ENCODE measurements around the gene SCARB2.

The SCARB2 gene

GRCh38 chr4:76199664-76200211, 13.9 kb downstream of the SCARB2 start:
- no peak for DNase-seq (ENCODE audit: low read depth in 1 of 2, low spot score in 1 of 2)

- no peak for DNase-seq (ENCODE audit: low read depth in 1 of 2, low spot score in 1 of 2)
Measured at GRCh38 chr4:76198411-76199237, 15.0 kb downstream of the SCARB2 start.

GRCh38 chr4:76197971-76198410, 15.6 kb downstream of the SCARB2 start:
- no peak for DNase-seq (ENCODE audit: low read depth in 1 of 2, low spot score in 1 of 2)

- no peak for DNase-seq (ENCODE audit: low read depth in 1 of 2, low spot score in 1 of 2)
Measured at GRCh38 chr4:76197031-76197743, 16.4 kb downstream of the SCARB2 start.

- DNase-seq (ENCODE audit: low read depth in 1 of 2, low spot score in 1 of 2) = no peak
Measured at GRCh38 chr4:76196376-76196775, 17.2 kb downstream of the SCARB2 start.

GRCh38 chr4:76195326-76195725, 18.3 kb downstream of the SCARB2 start:
- DNase-seq (ENCODE audit: low read depth in 1 of 2, low spot score in 1 of 2) = no peak

- DNase-seq (ENCODE audit: low read depth in 1 of 2, low spot score in 1 of 2) = no peak
Measured at GRCh38 chr4:76194325-76194724, 19.3 kb downstream of the SCARB2 start.

- no peak for DNase-seq (ENCODE audit: low read depth in 1 of 2, low spot score in 1 of 2)
Measured at GRCh38 chr4:76192236-76192635, 21.4 kb downstream of the SCARB2 start.

GRCh38 chr4:76188557-76188956, 25.1 kb downstream of the SCARB2 start:
- no peak for DNase-seq (ENCODE audit: low read depth in 1 of 2, low spot score in 1 of 2)

- no peak for DNase-seq (ENCODE audit: low read depth in 1 of 2, low spot score in 1 of 2)
Measured at GRCh38 chr4:76188149-76188548, 25.5 kb downstream of the SCARB2 start.

- no peak for DNase-seq (ENCODE audit: low read depth in 1 of 2, low spot score in 1 of 2)
Measured at GRCh38 chr4:76187152-76187551, 26.5 kb downstream of the SCARB2 start.

- no peak for DNase-seq (ENCODE audit: low read depth in 1 of 2, low spot score in 1 of 2)
Measured at GRCh38 chr4:76182463-76182862, 31.2 kb downstream of the SCARB2 start.

GRCh38 chr4:76179398-76180318, 34.0 kb downstream of the SCARB2 start:
- peak; percentile 68 to 71 for DNase-seq (ENCODE audit: low read depth in 1 of 2, low spot score in 1 of 2)

- no peak for DNase-seq (ENCODE audit: low read depth in 1 of 2, low spot score in 1 of 2)
Measured at GRCh38 chr4:76178296-76178695, 35.3 kb downstream of the SCARB2 start.

GRCh38 chr4:76177709-76178108, 35.9 kb downstream of the SCARB2 start:
- no peak for DNase-seq (ENCODE audit: low read depth in 1 of 2, low spot score in 1 of 2)

- DNase-seq (ENCODE audit: low read depth in 1 of 2, low spot score in 1 of 2) = no peak
Measured at GRCh38 chr4:76175336-76175735, 38.3 kb downstream of the SCARB2 start.

- no peak for DNase-seq (ENCODE audit: low read depth in 1 of 2, low spot score in 1 of 2)
Measured at GRCh38 chr4:76174216-76174615, 39.4 kb downstream of the SCARB2 start.

- DNase-seq (ENCODE audit: low read depth in 1 of 2, low spot score in 1 of 2) = no peak
Measured at GRCh38 chr4:76168688-76169087, 44.9 kb downstream of the SCARB2 start.

- no peak for DNase-seq (ENCODE audit: low read depth in 1 of 2, low spot score in 1 of 2)
Measured at GRCh38 chr4:76166480-76166879, 47.1 kb downstream of the SCARB2 start.

- no peak for DNase-seq (ENCODE audit: low read depth in 1 of 2, low spot score in 1 of 2)
Measured at GRCh38 chr4:76160355-76160754, 53.3 kb downstream of the SCARB2 start.

GRCh38 chr4:76156635-76157034, 57.0 kb downstream of the SCARB2 start:
- DNase-seq (ENCODE audit: low read depth in 1 of 2, low spot score in 1 of 2) = no peak

Measured in activated T-helper 1 cell treated with anti-CD3 and anti-CD28 coated beads, Interleukin-2, amount 50 U/mL, for 16 hours (primary cell).